AG04449 (cell line): ENCODE results near the gene TXK.
"Not testable (repeated sequence)": the region's sequence is repeated elsewhere in the genome, so short reads cannot be mapped to it uniquely, and the experiment has no call there.

Source experiments
- CTCF ChIA-PET: fragments of 350-600 bp; formaldehyde crosslinking; extraction: SDS; loops from one replicate; lab custom pipeline; 2021; ENCODE audit warnings: antibody characterized with exemption; lab: Yijun Ruan, JAX
- POLR2A ChIA-PET: fragments of 400-600, 350-600 bp; formaldehyde crosslinking; extraction: SDS; loops from one replicate; lab custom pipeline; 2020; ENCODE audit warnings: antibody characterized with exemption, inconsistent platforms; lab: Yijun Ruan, JAX
- DNase-seq: peaks from one replicate; pipeline ENCODE4 v3.0.0-alpha.2; 2010; ENCODE audit warnings: low read depth, low spot score
- H3K4me3 ChIP-seq: 2 replicates; pipeline ENCODE4 v1.5.1; 2011; ENCODE audit warnings: low read depth, mild to moderate bottlenecking, control low read depth, low read length
- TF ChIP-seq, protein P1 (sequence below): IDR thresholded peaks from one replicate; pipeline ENCODE4 v1.5.1; 2011; ENCODE audit warnings: mild to moderate bottlenecking, moderate library complexity, low read length, control low read depth, inconsistent platforms; ENCODE audit not compliant: insufficient read depth; ENCODE audit errors: missing control alignments

The TXK gene

DNA sequence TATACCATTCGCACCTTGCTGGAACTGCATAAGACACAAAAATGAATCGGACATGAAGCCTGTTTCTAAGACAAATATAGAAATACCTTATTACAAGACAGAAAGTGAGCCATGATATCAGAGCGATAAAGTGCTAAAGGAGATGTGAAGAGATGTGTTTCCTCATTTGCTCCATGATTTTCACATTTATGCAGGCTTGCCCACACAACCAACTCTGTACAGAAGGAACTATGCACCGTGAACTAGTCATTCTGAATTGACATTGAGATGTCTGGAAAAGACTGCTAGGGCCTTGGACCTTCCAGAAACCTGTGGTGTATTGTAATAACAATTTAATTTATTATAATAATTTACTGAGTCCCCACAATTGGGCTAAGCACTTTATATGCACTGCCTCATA is 38.6 kb upstream of the TXK start:
- POLR2A ChIA-PET, result no interaction called here
- CTCF ChIA-PET, result no interaction called here

DNA sequence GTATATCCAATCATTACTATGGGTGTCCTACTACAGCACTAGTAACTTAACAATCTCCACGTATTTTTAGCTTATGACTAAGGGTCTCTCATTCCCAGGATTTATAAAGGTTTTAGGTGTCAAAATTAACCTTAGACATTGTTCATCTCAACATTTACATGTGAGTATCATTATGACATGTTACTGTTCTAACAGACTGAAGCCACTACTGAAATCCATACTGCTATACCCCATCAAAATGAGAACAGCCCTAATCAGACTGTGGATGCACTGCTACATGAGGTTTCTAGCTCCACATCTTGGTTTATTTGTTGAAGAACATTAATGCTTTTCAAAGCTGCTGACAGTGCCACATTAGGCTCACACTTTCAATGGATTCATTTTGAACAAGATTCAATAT is 35.6 kb upstream of the TXK start:
- POLR2A ChIA-PET, result no interaction called here
- DNase-seq, result no peak
- TF ChIP-seq, protein P1, sequence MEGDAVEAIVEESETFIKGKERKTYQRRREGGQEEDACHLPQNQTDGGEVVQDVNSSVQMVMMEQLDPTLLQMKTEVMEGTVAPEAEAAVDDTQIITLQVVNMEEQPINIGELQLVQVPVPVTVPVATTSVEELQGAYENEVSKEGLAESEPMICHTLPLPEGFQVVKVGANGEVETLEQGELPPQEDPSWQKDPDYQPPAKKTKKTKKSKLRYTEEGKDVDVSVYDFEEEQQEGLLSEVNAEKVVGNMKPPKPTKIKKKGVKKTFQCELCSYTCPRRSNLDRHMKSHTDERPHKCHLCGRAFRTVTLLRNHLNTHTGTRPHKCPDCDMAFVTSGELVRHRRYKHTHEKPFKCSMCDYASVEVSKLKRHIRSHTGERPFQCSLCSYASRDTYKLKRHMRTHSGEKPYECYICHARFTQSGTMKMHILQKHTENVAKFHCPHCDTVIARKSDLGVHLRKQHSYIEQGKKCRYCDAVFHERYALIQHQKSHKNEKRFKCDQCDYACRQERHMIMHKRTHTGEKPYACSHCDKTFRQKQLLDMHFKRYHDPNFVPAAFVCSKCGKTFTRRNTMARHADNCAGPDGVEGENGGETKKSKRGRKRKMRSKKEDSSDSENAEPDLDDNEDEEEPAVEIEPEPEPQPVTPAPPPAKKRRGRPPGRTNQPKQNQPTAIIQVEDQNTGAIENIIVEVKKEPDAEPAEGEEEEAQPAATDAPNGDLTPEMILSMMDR, result no peak
- no peak overlapping the region for H3K4me3 ChIP-seq
- CTCF ChIA-PET, result no interaction called here

More for the DNA sequence above, 38.6 kb upstream of the TXK start:
- DNase-seq, result no peak
- no peak overlapping the region for H3K4me3 ChIP-seq
- TF ChIP-seq, protein P1, result no peak

DNA sequence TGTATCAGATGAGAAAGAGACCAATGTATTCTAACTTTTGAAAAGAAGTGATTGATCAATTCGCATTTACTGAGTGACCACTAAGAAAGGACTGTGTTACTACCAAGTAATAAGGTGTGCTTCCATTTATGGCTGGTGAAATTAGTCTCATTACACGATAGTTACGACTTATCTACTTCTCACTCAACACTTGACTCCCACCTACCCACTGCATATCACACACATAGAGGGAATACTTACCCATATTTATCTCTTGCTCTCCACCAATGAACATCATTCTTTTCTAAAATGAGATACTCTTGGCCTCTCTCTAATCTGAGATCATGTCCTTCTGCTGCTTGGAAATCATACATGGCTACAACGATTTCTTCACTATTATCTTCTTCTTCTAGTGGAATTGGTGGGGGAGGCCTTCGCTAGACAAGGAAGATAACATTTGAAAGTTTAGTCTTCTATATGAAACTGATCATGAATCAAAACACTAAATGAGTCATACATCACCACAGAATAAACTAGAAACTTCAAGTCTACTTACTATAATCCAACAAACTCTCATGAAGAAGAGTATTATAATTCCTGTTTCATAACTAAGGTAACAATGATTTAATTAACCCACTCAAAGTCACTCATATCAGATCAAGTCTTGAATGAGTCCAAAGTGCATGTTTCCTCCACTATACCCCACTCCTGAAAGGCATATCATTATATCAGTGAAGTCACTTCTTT is 33.7 kb upstream of the TXK start:
- POLR2A ChIA-PET, result no interaction called here
- CTCF ChIA-PET, result no interaction called here
- TF ChIP-seq, protein P1, result no peak
- DNase-seq, result no peak
- H3K4me3 ChIP-seq, result no peak overlapping the region

DNA sequence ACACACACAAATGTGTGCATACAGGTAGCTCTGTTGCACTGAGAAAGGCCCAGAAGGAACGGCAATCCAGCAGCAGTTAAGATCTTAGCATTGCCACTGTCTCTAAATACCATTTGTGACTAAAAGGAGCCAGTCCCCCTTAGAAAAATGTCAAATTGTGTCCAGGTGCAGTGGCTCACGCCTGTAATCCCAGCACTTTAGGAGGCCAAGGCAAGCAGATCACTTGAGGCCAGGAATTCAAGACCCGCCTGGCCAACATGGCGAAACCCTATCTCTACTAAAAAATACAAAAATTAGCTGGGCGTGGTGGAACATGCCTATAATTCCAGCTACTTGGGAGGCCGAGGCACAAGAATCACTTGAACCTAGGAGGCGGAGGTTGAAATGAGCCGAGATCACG is 30.5 kb upstream of the TXK start:
- DNase-seq, CTCF ChIA-PET, POLR2A ChIA-PET, H3K4me3 ChIP-seq: not testable (repeated sequence)

GRCh38 chr4:48163746-48164145 is 29.7 kb upstream of the TXK start:
- CTCF ChIA-PET, result no interaction called here
- POLR2A ChIA-PET, result no interaction called here
- no peak for DNase-seq
- H3K4me3 ChIP-seq, result no peak overlapping the region
- TF ChIP-seq, protein P1, result no peak

DNA sequence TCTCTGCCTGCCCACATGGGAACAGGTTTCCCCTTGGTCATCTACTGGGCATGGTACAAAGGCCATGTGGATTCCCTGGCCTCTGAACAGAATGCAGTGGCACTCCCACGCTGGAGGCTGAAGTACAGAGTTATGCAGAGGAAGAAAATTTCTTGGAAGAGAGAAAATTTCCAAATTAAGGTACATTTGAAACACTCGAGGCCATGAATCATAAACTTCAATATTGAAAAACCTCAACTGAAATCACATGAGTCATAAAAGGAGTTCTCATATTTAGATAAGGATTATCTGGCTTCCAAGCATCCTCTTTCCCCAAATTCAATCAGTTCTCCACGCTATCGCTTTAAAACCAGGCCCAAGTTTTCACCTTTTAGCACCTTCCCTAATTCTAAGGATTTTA is 28.1 kb upstream of the TXK start:
- DNase-seq, result no peak
- ChIA-PET CTCF (no interaction called here), POLR2A (no interaction called here)
- H3K4me3 ChIP-seq, result no peak overlapping the region
- TF ChIP-seq, protein P1, result no peak

GRCh38 chr4:48157271-48157670 is 23.2 kb upstream of the TXK start:
- TF ChIP-seq, protein P1, result no peak
- no peak overlapping the region for H3K4me3 ChIP-seq
- ChIA-PET CTCF (no interaction called here), POLR2A (no interaction called here)
- no peak for DNase-seq
